ENCODE data around the gene EDN3. TPM values are rescaled to one million over a fixed set of nuclear protein-coding genes. Genes with fewer than 3 reads are reported as not detected.
"Not testable (repeated sequence)": the region's sequence is repeated elsewhere in the genome, so short reads cannot be mapped to it uniquely, and the experiment has no call there.

The EDN3 gene
- polyA plus RNA-seq, 2 donors, result 10.9 to 23.6 TPM

DNA sequence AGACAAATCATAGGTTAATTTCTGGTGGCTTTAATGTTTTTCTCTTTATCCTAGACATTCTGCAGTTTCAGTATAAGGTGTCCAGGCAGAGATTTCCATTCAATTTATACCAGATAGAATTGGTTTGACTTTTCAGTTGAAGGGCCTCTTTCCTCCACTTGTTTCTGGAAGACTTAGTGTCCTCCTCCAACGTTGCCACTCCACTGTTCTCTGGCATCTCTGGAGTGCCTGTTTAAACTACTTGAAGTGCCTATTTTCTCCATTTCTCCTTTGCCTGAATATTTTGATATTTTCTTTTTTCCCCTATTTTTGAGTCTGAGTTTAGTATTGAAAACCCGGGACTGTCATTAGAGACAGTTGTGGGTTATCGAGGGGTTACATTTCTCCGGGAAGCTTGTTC is 27.7 kb downstream of the EDN3 start:
- Histone ChIP-seq H3K4me1 (ENCODE audit: control insufficient read depth in 2 of 2, insufficient read depth in 2 of 2, low read length in 1 of 2) (no peaks in the 10 kb centered on the region), H3K27ac (ENCODE audit: low read depth in 2 of 2, low read length in 1 of 2) (no peak overlapping the region), H3K27me3 (ENCODE audit: control insufficient read depth in 1 of 2, insufficient read depth in 2 of 2, low read length in 2 of 2) (no peaks in the 10 kb centered on the region), H3K36me3 (ENCODE audit: control insufficient read depth in 2 of 2, insufficient read depth in 2 of 2, low read length in 1 of 2) (no peaks in the 10 kb centered on the region), H3K9me3 (ENCODE audit: control insufficient read depth in 2 of 2, insufficient read depth in 1 of 2, low read depth in 1 of 2, low read length in 1 of 2) (no peaks in the 10 kb centered on the region), H3K4me3 (ENCODE audit: low read depth in 1 of 2, low read length in 2 of 2) (no peak overlapping the region)
- 87% methylated on average over 4 of the region's 4 CpGs for WGBS, 2 donors

DNA sequence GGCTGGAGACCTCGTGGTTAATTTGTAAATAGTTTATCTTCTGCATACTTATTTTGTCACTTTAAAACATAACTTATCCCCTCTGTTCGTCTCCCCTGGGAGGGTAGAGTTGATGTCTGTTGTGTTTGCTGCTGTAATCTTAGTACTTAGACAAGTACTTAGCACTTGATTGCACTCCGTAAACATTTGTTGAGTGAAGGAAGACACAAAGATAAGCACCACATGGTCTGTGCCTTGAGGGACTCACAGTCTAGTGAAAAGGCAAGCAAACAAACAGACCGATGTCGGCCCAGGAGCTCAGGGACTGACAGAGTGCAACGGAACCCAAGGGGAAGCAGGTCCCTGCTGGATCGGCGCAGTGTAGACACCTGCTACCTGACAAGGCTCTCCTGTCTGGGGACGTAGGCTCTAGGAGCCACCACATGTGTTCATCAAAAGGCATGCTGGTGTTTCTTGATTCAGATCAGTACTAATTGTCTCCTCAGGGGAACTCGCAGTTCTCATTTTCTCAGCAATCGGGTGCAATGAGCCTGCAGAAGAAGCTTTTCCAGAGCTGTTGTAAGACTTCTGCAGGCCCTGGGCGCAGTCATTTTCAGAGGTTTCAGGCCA is 31.4 kb downstream of the EDN3 start:
- Histone ChIP-seq H3K36me3 (ENCODE audit: control insufficient read depth in 2 of 2, insufficient read depth in 2 of 2, low read length in 1 of 2) (no peaks in the 10 kb centered on the region), H3K9me3 (ENCODE audit: control insufficient read depth in 2 of 2, insufficient read depth in 1 of 2, low read depth in 1 of 2, low read length in 1 of 2) (no peaks in the 10 kb centered on the region), H3K4me3 (ENCODE audit: low read depth in 1 of 2, low read length in 2 of 2) (no peak overlapping the region), H3K27me3 (ENCODE audit: control insufficient read depth in 1 of 2, insufficient read depth in 2 of 2, low read length in 2 of 2) (no peaks in the 10 kb centered on the region), H3K27ac (ENCODE audit: low read depth in 2 of 2, low read length in 1 of 2) (no peak overlapping the region), H3K4me1 (ENCODE audit: control insufficient read depth in 2 of 2, insufficient read depth in 2 of 2, low read length in 1 of 2) (no peaks in the 10 kb centered on the region)
- WGBS, 2 donors, result 63 to 73% methylated on average over 12 of the region's 12 CpGs

DNA sequence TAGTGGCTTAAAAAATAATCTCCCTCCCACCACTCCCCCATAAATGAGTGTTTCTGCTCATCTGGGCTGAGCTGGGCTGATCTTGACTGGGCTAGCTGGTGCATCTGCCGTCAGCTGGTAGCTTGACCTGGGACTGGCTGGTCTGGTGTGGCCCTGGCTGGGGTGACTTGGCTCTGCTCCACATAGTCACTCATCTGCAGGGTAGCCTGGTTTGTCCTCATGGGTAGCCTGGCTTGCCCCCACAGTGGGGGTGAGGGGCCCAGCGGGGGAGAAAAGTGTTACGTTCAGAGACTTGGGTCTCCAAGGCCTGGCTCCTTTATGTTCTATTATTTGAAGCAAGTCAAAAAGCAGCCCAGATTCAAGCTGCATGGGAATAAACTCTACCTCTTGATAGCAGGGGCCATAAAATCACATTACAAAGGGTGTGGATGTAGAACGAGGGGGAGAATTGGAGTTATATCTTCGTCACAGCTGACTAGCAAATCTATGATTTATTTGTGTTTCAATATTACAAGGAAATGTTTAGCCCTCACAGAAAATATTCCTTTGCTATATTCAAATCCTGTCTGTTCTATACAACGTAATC is 32.9 kb downstream of the EDN3 start:
- Histone ChIP-seq H3K36me3 (ENCODE audit: control insufficient read depth in 2 of 2, insufficient read depth in 2 of 2, low read length in 1 of 2) (no peaks in the 10 kb centered on the region), H3K27ac (ENCODE audit: low read depth in 2 of 2, low read length in 1 of 2) (no peak overlapping the region), H3K9me3 (ENCODE audit: control insufficient read depth in 2 of 2, insufficient read depth in 1 of 2, low read depth in 1 of 2, low read length in 1 of 2) (no peaks in the 10 kb centered on the region), H3K27me3 (ENCODE audit: control insufficient read depth in 1 of 2, insufficient read depth in 2 of 2, low read length in 2 of 2) (no peaks in the 10 kb centered on the region), H3K4me3 (ENCODE audit: low read depth in 1 of 2, low read length in 2 of 2) (no peak overlapping the region), H3K4me1 (ENCODE audit: control insufficient read depth in 2 of 2, insufficient read depth in 2 of 2, low read length in 1 of 2) (no peaks in the 10 kb centered on the region)
- WGBS, 2 donors, result 64 to 88% methylated on average over 6 of the region's 6 CpGs

DNA sequence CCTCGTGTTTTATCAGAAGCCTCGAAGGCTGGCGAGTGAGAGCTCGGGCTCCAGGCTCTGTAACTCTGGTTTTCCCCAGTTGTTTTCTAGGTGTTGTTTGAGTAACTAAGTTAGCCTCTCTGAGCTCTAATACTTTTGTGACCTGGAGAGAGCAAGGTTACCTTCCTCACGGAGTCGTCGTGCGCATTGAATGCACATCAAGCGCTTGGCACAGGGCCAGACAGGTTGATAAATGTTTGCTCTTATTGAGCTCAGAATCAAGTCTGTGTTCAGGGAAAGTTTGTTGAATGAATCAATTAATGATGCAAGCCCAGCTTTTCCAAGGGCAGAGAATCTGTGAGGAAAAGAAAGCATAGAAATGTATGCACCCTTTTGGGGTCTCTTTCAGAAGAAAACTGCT is 33.5 kb downstream of the EDN3 start:
- no peaks in the 10 kb centered on the region for H3K36me3 ChIP-seq (ENCODE audit: control insufficient read depth in 2 of 2, insufficient read depth in 2 of 2, low read length in 1 of 2)
- no peaks in the 10 kb centered on the region for H3K4me1 ChIP-seq (ENCODE audit: control insufficient read depth in 2 of 2, insufficient read depth in 2 of 2, low read length in 1 of 2)
- no peaks in the 10 kb centered on the region for H3K9me3 ChIP-seq (ENCODE audit: control insufficient read depth in 2 of 2, insufficient read depth in 1 of 2, low read depth in 1 of 2, low read length in 1 of 2)
- no peak overlapping the region for H3K27ac ChIP-seq (ENCODE audit: low read depth in 2 of 2, low read length in 1 of 2)
- H3K27me3 ChIP-seq (ENCODE audit: control insufficient read depth in 1 of 2, insufficient read depth in 2 of 2, low read length in 2 of 2), result no peaks in the 10 kb centered on the region
- 58 to 63% methylated on average over 9 of the region's 9 CpGs for WGBS, 2 donors
- H3K4me3 ChIP-seq (ENCODE audit: low read depth in 1 of 2, low read length in 2 of 2), result no peak overlapping the region

DNA sequence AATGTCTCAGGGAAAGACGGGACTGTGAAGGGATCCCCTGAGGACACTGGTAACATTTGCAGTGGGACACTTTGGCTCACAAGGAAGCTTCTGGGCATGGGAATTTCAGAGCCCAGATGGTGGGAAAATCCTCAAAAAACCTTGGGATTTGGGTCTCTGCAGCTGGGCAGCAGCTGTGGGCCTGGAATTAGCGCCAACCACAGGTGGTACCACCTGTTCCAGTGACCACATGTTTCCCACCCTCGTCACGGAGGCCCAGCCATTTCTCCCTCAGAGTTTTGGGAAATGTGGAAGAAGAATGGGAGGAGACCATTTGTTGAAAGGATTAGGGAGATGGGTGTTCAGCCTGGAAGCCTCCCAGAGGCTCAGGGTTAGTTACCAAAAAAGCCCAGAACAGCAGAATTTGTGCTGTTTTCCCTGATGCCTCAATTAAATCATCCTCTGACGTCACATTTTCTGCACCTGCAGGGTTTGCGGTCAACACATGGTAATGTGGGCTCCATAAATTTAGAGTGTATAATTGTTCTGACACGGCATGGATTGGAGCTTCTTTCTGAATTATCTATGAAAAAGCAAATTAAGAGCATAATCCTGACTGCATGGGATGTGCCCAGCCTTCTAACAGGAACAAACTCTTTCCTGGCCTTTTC is 34.4 kb downstream of the EDN3 start:
- no peaks in the 10 kb centered on the region for H3K36me3 ChIP-seq (ENCODE audit: control insufficient read depth in 2 of 2, insufficient read depth in 2 of 2, low read length in 1 of 2)
- no peaks in the 10 kb centered on the region for H3K27me3 ChIP-seq (ENCODE audit: control insufficient read depth in 1 of 2, insufficient read depth in 2 of 2, low read length in 2 of 2)
- no peaks in the 10 kb centered on the region for H3K9me3 ChIP-seq (ENCODE audit: control insufficient read depth in 2 of 2, insufficient read depth in 1 of 2, low read depth in 1 of 2, low read length in 1 of 2)
- H3K27ac ChIP-seq (ENCODE audit: low read depth in 2 of 2, low read length in 1 of 2), result no peak overlapping the region
- no peaks in the 10 kb centered on the region for H3K4me1 ChIP-seq (ENCODE audit: control insufficient read depth in 2 of 2, insufficient read depth in 2 of 2, low read length in 1 of 2)
- 77 to 83% methylated on average over 7 of the region's 7 CpGs for WGBS, 2 donors
- H3K4me3 ChIP-seq (ENCODE audit: low read depth in 1 of 2, low read length in 2 of 2), result no peak overlapping the region

DNA sequence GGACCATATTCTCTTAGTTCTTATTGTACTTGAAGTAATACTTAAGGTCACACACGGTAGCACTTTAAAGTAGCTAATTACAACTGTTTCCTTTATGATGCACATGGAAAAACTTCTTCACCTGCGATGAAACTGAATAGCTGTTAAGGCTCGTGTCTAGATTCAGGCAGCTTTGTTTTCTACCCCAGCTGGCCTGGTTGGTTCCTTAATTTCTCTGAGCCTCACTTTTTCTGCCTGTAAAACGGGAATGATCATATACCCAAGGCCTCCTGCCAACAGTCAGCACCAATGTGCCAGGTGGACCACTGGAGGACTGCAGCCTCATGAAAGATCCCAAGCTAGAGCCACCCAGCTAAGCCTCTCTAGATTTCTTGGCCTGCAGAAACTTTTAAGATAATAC is 35.0 kb downstream of the EDN3 start:
- Histone ChIP-seq H3K4me3 (ENCODE audit: low read depth in 1 of 2, low read length in 2 of 2) (no peak overlapping the region), H3K4me1 (ENCODE audit: control insufficient read depth in 2 of 2, insufficient read depth in 2 of 2, low read length in 1 of 2) (no peaks in the 10 kb centered on the region), H3K36me3 (ENCODE audit: control insufficient read depth in 2 of 2, insufficient read depth in 2 of 2, low read length in 1 of 2) (no peaks in the 10 kb centered on the region), H3K9me3 (ENCODE audit: control insufficient read depth in 2 of 2, insufficient read depth in 1 of 2, low read depth in 1 of 2, low read length in 1 of 2) (no peaks in the 10 kb centered on the region), H3K27me3 (ENCODE audit: control insufficient read depth in 1 of 2, insufficient read depth in 2 of 2, low read length in 2 of 2) (no peaks in the 10 kb centered on the region), H3K27ac (ENCODE audit: low read depth in 2 of 2, low read length in 1 of 2) (no peak overlapping the region)
- WGBS, 2 donors, result 81 to 83% methylated on average over 4 of the region's 4 CpGs

DNA sequence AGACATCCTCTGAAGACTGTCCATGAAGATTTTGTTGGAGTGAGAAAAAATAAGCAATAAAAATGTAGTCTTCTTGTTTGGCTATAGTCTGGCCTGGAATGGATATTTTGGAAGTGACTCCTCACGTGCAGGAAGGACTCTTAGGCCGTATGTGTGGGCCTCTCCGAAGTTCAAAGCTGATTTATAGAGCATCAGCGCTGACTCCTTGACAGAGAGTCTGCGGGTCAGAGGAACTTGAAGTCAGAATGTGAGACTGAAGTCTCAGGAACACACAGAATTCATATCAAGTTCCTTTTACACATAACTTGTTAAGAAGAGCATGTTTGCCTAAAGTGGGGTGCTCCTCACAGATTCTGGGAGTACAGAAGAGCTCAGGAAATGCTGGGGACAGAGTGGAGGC is 36.1 kb downstream of the EDN3 start:
- Histone ChIP-seq H3K9me3 (ENCODE audit: control insufficient read depth in 2 of 2, insufficient read depth in 1 of 2, low read depth in 1 of 2, low read length in 1 of 2) (no peaks in the 10 kb centered on the region), H3K4me1 (ENCODE audit: control insufficient read depth in 2 of 2, insufficient read depth in 2 of 2, low read length in 1 of 2) (no peaks in the 10 kb centered on the region), H3K4me3 (ENCODE audit: low read depth in 1 of 2, low read length in 2 of 2) (no peak overlapping the region), H3K27me3 (ENCODE audit: control insufficient read depth in 1 of 2, insufficient read depth in 2 of 2, low read length in 2 of 2) (no peaks in the 10 kb centered on the region), H3K27ac (ENCODE audit: low read depth in 2 of 2, low read length in 1 of 2) (no peak overlapping the region), H3K36me3 (ENCODE audit: control insufficient read depth in 2 of 2, insufficient read depth in 2 of 2, low read length in 1 of 2) (no peaks in the 10 kb centered on the region)
- WGBS, 2 donors, result 79 to 83% methylated on average over 5 of the region's 5 CpGs

DNA sequence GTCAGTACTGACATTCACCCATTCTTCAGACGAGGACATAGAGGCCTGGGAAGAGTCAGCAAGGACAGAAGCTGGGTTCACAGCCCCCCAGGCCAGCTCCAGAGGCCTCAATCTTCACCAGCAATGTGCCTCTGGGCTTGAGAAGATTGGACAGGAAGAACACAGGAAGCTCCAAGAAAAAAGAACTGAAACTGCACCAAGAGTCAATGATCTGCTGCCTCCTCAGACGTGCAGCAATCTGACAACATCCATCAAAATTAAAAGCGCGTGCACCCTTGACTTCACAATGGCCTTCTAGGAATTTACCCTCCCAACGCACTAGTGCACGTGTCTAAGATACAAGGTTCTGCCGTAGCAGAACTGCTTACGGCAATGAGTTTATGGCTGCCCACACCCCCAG is 38.0 kb downstream of the EDN3 start:
- H3K4me3 ChIP-seq (ENCODE audit: low read depth in 1 of 2, low read length in 2 of 2); H3K9me3 ChIP-seq (ENCODE audit: control insufficient read depth in 2 of 2, insufficient read depth in 1 of 2, low read depth in 1 of 2, low read length in 1 of 2); H3K36me3 ChIP-seq (ENCODE audit: control insufficient read depth in 2 of 2, insufficient read depth in 2 of 2, low read length in 1 of 2); H3K27me3 ChIP-seq (ENCODE audit: control insufficient read depth in 1 of 2, insufficient read depth in 2 of 2, low read length in 2 of 2); H3K4me1 ChIP-seq (ENCODE audit: control insufficient read depth in 2 of 2, insufficient read depth in 2 of 2, low read length in 1 of 2); H3K27ac ChIP-seq (ENCODE audit: low read depth in 2 of 2, low read length in 1 of 2): not testable (repeated sequence)
- 58 to 86% methylated on average over 4 to 5 of the region's 8 CpGs for WGBS, 2 donors

DNA sequence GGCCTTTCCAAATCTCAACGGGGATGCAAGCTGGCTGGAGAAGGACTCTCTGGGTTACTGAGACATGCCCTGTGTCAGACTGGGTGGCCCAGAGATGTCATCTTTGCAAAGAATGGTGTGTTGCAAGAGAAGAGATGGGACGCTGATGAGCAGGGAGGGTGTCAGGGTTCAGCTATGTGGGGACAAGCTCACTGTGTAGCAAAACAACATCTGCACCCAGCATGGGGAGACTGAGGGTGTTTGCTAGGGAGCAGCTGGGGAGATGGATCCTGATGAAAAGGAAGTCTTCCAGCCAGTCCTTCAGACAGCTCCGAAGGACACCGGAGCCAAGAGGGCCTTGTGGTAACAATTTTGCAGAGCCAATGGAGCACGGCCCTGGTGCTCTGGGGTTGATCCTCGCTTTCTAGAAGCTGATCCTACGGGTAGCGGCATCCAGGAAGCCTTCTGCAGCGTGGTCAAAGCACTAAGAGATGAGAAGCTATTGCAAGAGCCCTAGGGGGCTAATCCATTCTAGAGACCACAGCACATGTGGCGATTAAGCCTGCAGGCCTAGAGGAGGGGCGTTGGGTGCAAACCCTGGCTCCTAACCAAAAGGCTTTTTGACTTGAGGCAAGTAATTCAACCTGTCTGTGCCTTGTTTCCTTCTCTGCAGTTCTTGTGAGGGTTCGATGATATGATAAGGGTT is 39.9 kb downstream of the EDN3 start:
- Histone ChIP-seq H3K9me3 (ENCODE audit: control insufficient read depth in 2 of 2, insufficient read depth in 1 of 2, low read depth in 1 of 2, low read length in 1 of 2) (peaks cover 0 to 2% of the 10 kb centered on the region in 2 donors), H3K27me3 (ENCODE audit: control insufficient read depth in 1 of 2, insufficient read depth in 2 of 2, low read length in 2 of 2) (no peaks in the 10 kb centered on the region), H3K27ac (ENCODE audit: low read depth in 2 of 2, low read length in 1 of 2) (no peak overlapping the region), H3K36me3 (ENCODE audit: control insufficient read depth in 2 of 2, insufficient read depth in 2 of 2, low read length in 1 of 2) (no peaks in the 10 kb centered on the region), H3K4me3 (ENCODE audit: low read depth in 1 of 2, low read length in 2 of 2) (no peak overlapping the region), H3K4me1 (ENCODE audit: control insufficient read depth in 2 of 2, insufficient read depth in 2 of 2, low read length in 1 of 2) (no peaks in the 10 kb centered on the region)
- WGBS, 2 donors, result 78 to 80% methylated on average over 12 of the region's 12 CpGs
